ENCODE measurements around the gene SP2. TPM values are rescaled to one million over a fixed set of nuclear protein-coding genes. Genes with fewer than 3 reads are reported as not detected.

The SP2 gene
- total and polyA plus RNA-seq, 2 of the 13 experiments (the other 11 are each of a cell fraction or from before 2014, with no cell fraction given) = 1.4 to 4.8 TPM

GRCh38 chr17:47850692-47851573 lies 45.1 kb upstream of the SP2 start, which contains the start of gene SP6 (continued):
- TF ChIP-seq ZBTB40 (IDR thresholded peaks at IDR 0.05) (no peak), ZBTB40 (CRISPR knock-in tag; IDR thresholded peaks at IDR 0.05) (peak; percentile 27), ZMYM2 (CRISPR knock-in tag; IDR thresholded peaks at IDR 0.05) (no peak), PCBP2 (optimal IDR thresholded peaks at IDR 0.05; ENCODE audit: low read depth, low read length, poor library complexity, severe bottlenecking) (no peak), ZNF121 (CRISPR knock-in tag; IDR thresholded peaks at IDR 0.05) (no peak), GRHL1 (CRISPR knock-in tag; conservative IDR thresholded peaks at IDR 0.05) (no peak), ZBTB8A (CRISPR knock-in tag; IDR thresholded peaks at IDR 0.05; ENCODE audit: borderline replicate concordance, low read depth) (no peak), RELA (CRISPR knock-in tag; IDR thresholded peaks at IDR 0.05) (0 out of 2 replicates have a peak, but pooled peaks have one; percentile 52), NCOA5 (CRISPR knock-in tag; IDR thresholded peaks at IDR 0.05) (no peak), ZBTB46 (CRISPR knock-in tag; IDR thresholded peaks at IDR 0.05; ENCODE audit: borderline replicate concordance) (no peak; the same call in 1 of the 2 replicates), KDM2A (CRISPR knock-in tag; IDR thresholded peaks at IDR 0.05; ENCODE audit: borderline replicate concordance, low read depth) (peak; percentile 64; the same call in 1 of the 2 replicates), ELF1 (CRISPR knock-in tag; IDR thresholded peaks at IDR 0.05) (no peak), TOE1 (CRISPR knock-in tag; IDR thresholded peaks at IDR 0.05) (no peak), RXRB (CRISPR knock-in tag; IDR thresholded peaks at IDR 0.05; ENCODE audit: borderline replicate concordance) (peak; percentile 66; the same call in 1 of the 2 replicates), TP53 (CRISPR knock-in tag; conservative IDR thresholded peaks at IDR 0.05) (no peak; the same call in 1 of the 2 replicates), MTA1 (CRISPR knock-in tag; IDR thresholded peaks at IDR 0.05; ENCODE audit: borderline replicate concordance) (peak; percentile 93; the same call in 1 of the 2 replicates)

All from HepG2 (cell line).